Measurements from ENCODE around the gene MAPK14. TPM values are rescaled to one million over a fixed set of nuclear protein-coding genes. Genes with fewer than 3 reads are reported as not detected.

The MAPK14 gene
- total RNA-seq, 4 donors from 2014 or later = 85.2 to 201 (median 124) TPM

GRCh38 chr6:36117658-36118549 lies 90.3 kb downstream of the MAPK14 start:
- no peaks in the 10 kb centered on the region for H3K36me3 ChIP-seq
- no peak overlapping the region for H3K27ac ChIP-seq
- intact Hi-C loops (cut with DNase I) = no loop called here
- H3K4me3 ChIP-seq (replicated peaks in 1 of 3) = no peak overlapping the region
- H3K27me3 ChIP-seq = no peaks in the 10 kb centered on the region
- H3K4me1 ChIP-seq = peaks cover 5 to 19% of the 10 kb centered on the region in 2 donors
- no peak for TF ChIP-seq CTCF (IDR thresholded peaks at IDR 0.05)
- TF ChIP-seq POLR2A (IDR thresholded peaks at IDR 0.05) = no peak
- WGBS, 2 donors = 89 to 91% methylated on average over 8 of the region's 8 CpGs
- DNase-seq = no peak
- H3K9me3 ChIP-seq = no peaks in the 10 kb centered on the region

GRCh38 chr6:36118550-36119107 lies 91.0 kb downstream of the MAPK14 start:
- Histone ChIP-seq H3K27ac (no peak overlapping the region), H3K4me1 (peaks cover 8 to 20% of the 10 kb centered on the region in 2 donors), H3K36me3 (no peaks in the 10 kb centered on the region), H3K9me3 (no peaks in the 10 kb centered on the region), H3K4me3 (replicated peaks in 1 of 3) (no peak overlapping the region), H3K27me3 (no peaks in the 10 kb centered on the region)
- intact Hi-C loops (cut with DNase I) = no loop called here
- peak; percentile 14 for DNase-seq
- WGBS, 2 donors = 62 to 72% methylated on average over 4 of the region's 4 CpGs
- no peak for TF ChIP-seq CTCF (IDR thresholded peaks at IDR 0.05)
- no peak for TF ChIP-seq POLR2A (IDR thresholded peaks at IDR 0.05)

- TF ChIP-seq CTCF (IDR thresholded peaks at IDR 0.05) = no peak
- TF ChIP-seq POLR2A (IDR thresholded peaks at IDR 0.05) = no peak
- Histone ChIP-seq H3K36me3 (no peaks in the 10 kb centered on the region), H3K9me3 (no peaks in the 10 kb centered on the region), H3K27me3 (no peaks in the 10 kb centered on the region), H3K4me3 (replicated peaks in 1 of 3) (no peak overlapping the region), H3K4me1 (peaks cover 8 to 23% of the 10 kb centered on the region in 2 donors), H3K27ac (no peak overlapping the region)
- WGBS, 2 donors = 86% methylated on average over 4 of the region's 4 CpGs
- no peak for DNase-seq
- intact Hi-C loops (cut with DNase I) = no loop called here
Measured at GRCh38 chr6:36119209-36119608, 91.6 kb downstream of the MAPK14 start.

- Histone ChIP-seq H3K27me3 (no peaks in the 10 kb centered on the region), H3K36me3 (no peaks in the 10 kb centered on the region), H3K4me1 (peaks cover 8 to 23% of the 10 kb centered on the region in 2 donors), H3K9me3 (no peaks in the 10 kb centered on the region), H3K4me3 (replicated peaks in 1 of 3) (no peak overlapping the region), H3K27ac (peak overlapping the region in 1 of 3 donors; percentile 3)
- TF ChIP-seq POLR2A (IDR thresholded peaks at IDR 0.05) = no peak
- TF ChIP-seq CTCF (IDR thresholded peaks at IDR 0.05) = no peak
- no peak for DNase-seq
- 78 to 79% methylated on average over 6 of the region's 6 CpGs for WGBS, 2 donors
- intact Hi-C loops (cut with DNase I) = loop anchor here (5.0 kb wide), 1 partner anchor 242 kb away; no protein-coding TSS in a partner anchor
Measured at GRCh38 chr6:36120018-36120417, 92.4 kb downstream of the MAPK14 start.

- no peak for TF ChIP-seq CTCF (IDR thresholded peaks at IDR 0.05)
- peak in 1 of 2 donors; percentile 21 for TF ChIP-seq POLR2A (IDR thresholded peaks at IDR 0.05)
- no peaks in the 10 kb centered on the region for H3K27me3 ChIP-seq
- H3K36me3 ChIP-seq = no peaks in the 10 kb centered on the region
- H3K27ac ChIP-seq = peak overlapping the region; percentile 3 to 57 (median 53)
- H3K9me3 ChIP-seq = no peaks in the 10 kb centered on the region
- intact Hi-C loops (cut with DNase I) = loop anchor here (5.0 kb wide), 1 partner anchor 242 kb away; no protein-coding TSS in a partner anchor
- H3K4me1 ChIP-seq = peaks cover 8 to 23% of the 10 kb centered on the region in 2 donors
- DNase-seq = peak; percentile 40 to 58
- 34 to 36% methylated on average over 10 of the region's 10 CpGs for WGBS, 2 donors
- H3K4me3 ChIP-seq (replicated peaks in 1 of 3) = no peak overlapping the region
Measured at GRCh38 chr6:36120539-36120938, 92.9 kb downstream of the MAPK14 start.
